Prostate gland (tissue), 2 donors: ENCODE results near the gene TRPC5OS.

Experiments
- POLR2A ChIP-seq: fragments of 450-650 bp; IDR thresholded peaks from one replicate; pipeline ENCODE4 v1.6.1; 2016; ENCODE audit warnings: antibody characterized with exemption, mild to moderate bottlenecking
- POLR2AphosphoS5 ChIP-seq: sonication (generic); formaldehyde crosslinking; IDR thresholded peaks from one replicate; pipeline ENCODE4 v1.6.1; 2017; ENCODE audit warnings: antibody characterized with exemption
- TF ChIP-seq, protein P1 (sequence below), 4 experiments: fragments of 200-600 bp in 2 of 4; fragments of 450-650 bp in 2 of 4; sonication (generic) in 2 of 4; IDR thresholded peaks; 1 replicate in 3 of 4; 2 replicates in 1 of 4; pipeline ENCODE4 v1.5.1; 2016 to 2019; ENCODE audit warnings: antibody characterized with exemption in 4 of 4, mild to moderate bottlenecking in 2 of 4, moderate library complexity in 2 of 4

DNA sequence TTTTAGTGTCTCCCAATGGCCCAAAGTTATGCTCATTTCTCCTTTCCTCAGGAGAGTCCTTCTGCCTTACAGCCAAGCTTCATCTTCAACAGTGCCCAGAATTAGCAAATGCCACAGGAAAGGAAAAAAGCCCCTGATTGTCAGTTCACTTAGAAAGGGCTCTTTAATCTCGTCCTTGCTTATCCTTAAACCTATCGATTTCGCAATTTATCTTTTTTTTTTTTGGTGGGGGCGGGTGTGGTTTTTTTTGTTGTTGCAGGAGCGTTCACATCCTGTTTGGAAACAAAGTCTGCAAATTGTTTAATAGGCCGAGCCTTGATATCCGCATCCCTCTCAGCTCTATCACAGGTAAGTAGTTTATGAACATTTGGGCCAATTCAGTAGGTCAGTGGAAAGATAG, 20.2 kb downstream of the TRPC5OS start:
- TF ChIP-seq, protein P1, sequence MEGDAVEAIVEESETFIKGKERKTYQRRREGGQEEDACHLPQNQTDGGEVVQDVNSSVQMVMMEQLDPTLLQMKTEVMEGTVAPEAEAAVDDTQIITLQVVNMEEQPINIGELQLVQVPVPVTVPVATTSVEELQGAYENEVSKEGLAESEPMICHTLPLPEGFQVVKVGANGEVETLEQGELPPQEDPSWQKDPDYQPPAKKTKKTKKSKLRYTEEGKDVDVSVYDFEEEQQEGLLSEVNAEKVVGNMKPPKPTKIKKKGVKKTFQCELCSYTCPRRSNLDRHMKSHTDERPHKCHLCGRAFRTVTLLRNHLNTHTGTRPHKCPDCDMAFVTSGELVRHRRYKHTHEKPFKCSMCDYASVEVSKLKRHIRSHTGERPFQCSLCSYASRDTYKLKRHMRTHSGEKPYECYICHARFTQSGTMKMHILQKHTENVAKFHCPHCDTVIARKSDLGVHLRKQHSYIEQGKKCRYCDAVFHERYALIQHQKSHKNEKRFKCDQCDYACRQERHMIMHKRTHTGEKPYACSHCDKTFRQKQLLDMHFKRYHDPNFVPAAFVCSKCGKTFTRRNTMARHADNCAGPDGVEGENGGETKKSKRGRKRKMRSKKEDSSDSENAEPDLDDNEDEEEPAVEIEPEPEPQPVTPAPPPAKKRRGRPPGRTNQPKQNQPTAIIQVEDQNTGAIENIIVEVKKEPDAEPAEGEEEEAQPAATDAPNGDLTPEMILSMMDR (IDR thresholded peaks at IDR 0.05) = no peak
- TF ChIP-seq POLR2A (no peak), POLR2AphosphoS5 (no peak)
